ENCODE measurements around the gene CCDC110.
A peak's percentile ranks its signal among the peaks of the same experiment; 100 is the strongest.

The CCDC110 gene

DNA sequence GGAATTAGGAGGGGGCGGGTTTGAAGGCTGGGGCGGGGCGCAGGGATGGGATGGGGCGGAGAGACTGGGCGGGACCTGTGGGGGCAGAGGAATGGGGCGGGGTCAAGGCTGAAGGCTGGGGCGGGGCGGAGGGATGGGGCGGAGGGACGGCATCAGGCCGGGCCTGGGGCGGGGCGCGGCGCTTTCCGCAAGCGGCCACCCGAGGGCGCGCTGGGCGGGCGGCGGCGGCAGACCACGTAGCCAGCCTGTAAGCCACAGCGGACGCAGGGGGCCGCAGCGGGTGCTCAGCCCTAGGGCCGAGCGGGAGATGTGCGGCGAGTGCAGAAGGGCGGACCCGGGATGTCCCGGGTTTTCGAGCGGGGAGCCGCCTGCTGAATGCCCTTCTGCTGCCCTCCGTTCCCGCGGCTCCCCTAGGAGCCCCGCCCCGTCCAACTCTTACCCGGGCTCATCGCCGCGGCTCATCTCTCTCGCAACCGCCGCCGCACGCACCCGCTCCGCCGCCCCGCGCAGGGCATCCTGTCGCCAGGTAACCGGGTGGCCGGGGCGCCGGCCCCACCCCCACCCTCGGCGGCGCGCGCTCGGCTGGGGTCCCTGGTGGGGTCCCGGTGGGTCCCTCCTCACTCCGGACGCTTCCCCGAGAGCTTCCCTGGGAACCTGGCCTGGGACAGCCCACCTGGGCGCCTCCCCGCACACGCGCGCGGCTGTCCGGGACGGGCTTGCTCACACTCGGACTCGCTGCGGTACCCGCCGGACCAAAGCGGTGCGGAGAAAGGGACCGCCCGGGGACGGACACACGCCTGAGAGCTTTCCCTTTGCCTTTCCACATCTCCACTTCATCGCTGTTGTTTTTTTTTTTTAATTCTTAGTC is at the start of gene CCDC110:
CCDC110 (minus strand) TSS at position 499 of the 868 bp plus-strand sequence; CDS start at position 449, 50 bp downstream.
- H3K4me3 ChIP-seq (replicated peaks; ENCODE audit: low read depth, low read length) = peak within 1 kb of the TSS; percentile 83
- DNase-seq (ENCODE audit: low read depth) = peak; percentile 98
- TF ChIP-seq, protein P1, sequence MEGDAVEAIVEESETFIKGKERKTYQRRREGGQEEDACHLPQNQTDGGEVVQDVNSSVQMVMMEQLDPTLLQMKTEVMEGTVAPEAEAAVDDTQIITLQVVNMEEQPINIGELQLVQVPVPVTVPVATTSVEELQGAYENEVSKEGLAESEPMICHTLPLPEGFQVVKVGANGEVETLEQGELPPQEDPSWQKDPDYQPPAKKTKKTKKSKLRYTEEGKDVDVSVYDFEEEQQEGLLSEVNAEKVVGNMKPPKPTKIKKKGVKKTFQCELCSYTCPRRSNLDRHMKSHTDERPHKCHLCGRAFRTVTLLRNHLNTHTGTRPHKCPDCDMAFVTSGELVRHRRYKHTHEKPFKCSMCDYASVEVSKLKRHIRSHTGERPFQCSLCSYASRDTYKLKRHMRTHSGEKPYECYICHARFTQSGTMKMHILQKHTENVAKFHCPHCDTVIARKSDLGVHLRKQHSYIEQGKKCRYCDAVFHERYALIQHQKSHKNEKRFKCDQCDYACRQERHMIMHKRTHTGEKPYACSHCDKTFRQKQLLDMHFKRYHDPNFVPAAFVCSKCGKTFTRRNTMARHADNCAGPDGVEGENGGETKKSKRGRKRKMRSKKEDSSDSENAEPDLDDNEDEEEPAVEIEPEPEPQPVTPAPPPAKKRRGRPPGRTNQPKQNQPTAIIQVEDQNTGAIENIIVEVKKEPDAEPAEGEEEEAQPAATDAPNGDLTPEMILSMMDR (IDR thresholded peaks at IDR 0.05; ENCODE audit: low read length, missing control alignments) = peak; percentile 12

DNA sequence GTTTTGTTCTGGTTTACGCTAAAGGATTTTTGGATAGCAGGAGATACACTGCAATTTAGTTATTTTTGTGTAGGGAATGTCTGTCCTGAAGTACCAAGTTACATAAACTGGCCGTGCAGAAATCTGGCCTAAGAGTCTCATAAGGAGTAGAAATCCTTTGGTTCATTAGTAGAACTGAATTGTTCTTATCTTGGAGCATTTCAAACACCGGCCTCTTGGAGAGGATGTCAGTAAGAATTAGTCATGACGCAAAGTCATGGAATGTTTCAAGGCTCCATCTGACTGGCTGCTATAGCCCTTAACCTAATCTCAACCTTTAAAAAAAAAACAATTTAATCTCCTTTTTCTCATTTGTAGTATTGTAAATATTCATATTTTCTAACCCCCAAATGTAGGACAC is 48.6 kb upstream of the CCDC110 start:
- TF ChIP-seq, protein P1 (IDR thresholded peaks at IDR 0.05; ENCODE audit: low read length, missing control alignments) = no peak
- H3K4me3 ChIP-seq (replicated peaks; ENCODE audit: low read depth, low read length) = no peak overlapping the region
- peak; percentile 93 for DNase-seq (ENCODE audit: low read depth)

DNA sequence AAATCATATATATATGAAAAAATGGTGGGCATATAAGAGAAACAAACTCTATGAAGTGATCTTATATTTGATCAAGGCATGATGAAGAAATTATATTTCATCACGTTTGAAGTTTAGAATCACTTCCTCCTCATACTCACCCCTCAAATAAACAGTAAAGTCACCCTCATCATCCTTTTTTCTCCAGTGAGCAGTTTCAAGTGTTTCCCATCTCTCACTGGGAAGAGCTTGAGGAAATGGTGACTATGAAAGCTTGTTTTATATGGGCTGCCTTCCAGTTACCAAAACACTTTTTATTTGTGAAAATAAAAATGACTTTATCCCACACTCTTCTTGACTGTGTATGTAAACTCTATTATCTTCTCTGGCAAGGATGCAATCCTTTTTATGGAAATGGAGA is 47.0 kb upstream of the CCDC110 start:
- TF ChIP-seq, protein P1 (IDR thresholded peaks at IDR 0.05; ENCODE audit: low read length, missing control alignments) = no peak
- DNase-seq (ENCODE audit: low read depth) = no peak
- H3K4me3 ChIP-seq (replicated peaks; ENCODE audit: low read depth, low read length) = no peak overlapping the region

DNA sequence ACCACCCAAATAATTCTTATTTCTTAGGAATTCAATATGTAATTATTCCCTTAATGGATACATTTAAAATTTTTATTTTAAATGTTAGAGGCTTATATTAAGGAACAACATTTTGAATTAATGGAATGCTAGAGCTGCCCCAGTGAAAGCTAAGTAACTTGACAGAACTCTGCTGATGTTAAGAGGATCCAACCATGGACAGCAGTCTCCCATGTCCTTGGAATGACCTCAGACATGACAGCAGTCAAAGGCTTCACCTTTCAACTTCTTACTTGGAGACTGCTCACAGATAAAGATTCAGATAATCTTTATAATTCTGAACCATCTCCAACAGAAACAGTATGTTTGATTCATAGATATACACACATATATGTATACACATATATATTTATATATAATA is 46.5 kb upstream of the CCDC110 start:
- TF ChIP-seq, protein P1 (IDR thresholded peaks at IDR 0.05; ENCODE audit: low read length, missing control alignments) = no peak
- no peak overlapping the region for H3K4me3 ChIP-seq (replicated peaks; ENCODE audit: low read depth, low read length)
- no peak for DNase-seq (ENCODE audit: low read depth)

DNA sequence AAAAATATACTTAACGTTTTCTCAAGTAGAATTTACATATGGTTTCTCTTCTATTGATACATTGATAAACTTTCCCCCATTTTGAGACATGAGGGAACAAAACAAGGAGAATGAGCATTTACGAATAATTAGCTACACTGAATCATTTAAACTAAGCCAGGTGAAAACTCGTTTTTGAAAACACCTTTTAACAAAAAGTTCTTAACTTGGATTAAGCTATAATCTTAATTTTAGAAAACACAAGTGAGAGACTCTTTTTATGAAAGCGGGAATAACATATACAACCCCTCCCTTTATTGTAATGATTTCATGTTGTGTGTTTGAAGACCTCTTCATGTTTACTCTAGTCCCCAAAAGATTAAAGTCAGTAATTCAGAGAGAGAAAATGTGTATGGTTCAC is 43.7 kb upstream of the CCDC110 start:
- TF ChIP-seq, protein P1 (IDR thresholded peaks at IDR 0.05; ENCODE audit: low read length, missing control alignments) = no peak
- no peak overlapping the region for H3K4me3 ChIP-seq (replicated peaks; ENCODE audit: low read depth, low read length)
- DNase-seq (ENCODE audit: low read depth) = no peak

DNA sequence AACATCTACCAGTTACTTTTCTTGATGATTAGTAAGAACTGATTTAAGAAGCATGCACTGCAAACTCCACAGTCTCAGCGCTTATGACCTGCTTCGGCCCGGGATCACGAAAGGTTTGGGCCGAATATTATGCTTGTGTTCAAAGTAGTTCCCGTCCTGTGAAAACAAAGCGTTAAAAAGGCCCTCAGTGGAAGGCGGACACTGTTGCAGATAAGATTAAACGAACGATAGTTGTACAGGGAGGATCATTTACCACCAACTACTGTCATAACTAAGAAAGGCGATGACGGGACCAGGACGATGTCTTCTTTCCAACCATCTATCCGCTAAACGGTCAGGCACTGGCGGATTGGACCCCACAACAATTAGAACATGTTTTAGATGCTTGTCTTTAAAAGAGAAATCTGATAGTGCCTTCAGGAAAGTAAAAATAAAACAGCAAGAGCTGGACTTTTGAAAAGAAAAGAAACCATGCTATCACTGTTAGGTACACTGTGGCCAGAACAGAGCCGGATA is 42.7 kb upstream of the CCDC110 start:
- H3K4me3 ChIP-seq (replicated peaks; ENCODE audit: low read depth, low read length) = no peak overlapping the region
- TF ChIP-seq, protein P1 (IDR thresholded peaks at IDR 0.05; ENCODE audit: low read length, missing control alignments) = no peak
- no peak for DNase-seq (ENCODE audit: low read depth)
